Middle frontal gyrus (tissue), 1 donor: ENCODE measurements around the gene LEO1.

Source experiments
- DNase-seq: peaks from one replicate; pipeline ENCODE4 v3.0.0-alpha.2; 2015; ENCODE audit warnings: low spot score; ENCODE audit errors: extremely low spot score

LEO1 gene

DNA sequence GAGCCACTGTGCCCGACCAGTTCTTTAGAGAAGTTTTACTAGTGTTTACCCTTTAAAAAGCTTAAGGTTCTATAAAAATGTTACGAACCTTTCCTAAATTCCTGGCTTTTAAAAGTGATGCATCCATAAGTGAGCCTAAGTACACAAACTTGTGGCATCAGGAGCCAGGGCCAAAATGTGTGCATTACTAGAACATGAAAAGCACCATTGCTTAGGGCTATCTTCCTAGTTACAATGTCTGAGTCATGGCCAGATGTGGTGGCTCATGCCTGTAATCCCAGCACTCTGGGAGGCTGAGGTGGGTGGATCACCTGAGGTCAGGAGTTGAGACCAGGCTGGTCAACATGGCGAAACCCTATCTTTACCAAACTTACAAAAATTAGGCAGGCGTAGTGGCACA is 39.9 kb downstream of the LEO1 start:
- DNase-seq, result no peak

DNA sequence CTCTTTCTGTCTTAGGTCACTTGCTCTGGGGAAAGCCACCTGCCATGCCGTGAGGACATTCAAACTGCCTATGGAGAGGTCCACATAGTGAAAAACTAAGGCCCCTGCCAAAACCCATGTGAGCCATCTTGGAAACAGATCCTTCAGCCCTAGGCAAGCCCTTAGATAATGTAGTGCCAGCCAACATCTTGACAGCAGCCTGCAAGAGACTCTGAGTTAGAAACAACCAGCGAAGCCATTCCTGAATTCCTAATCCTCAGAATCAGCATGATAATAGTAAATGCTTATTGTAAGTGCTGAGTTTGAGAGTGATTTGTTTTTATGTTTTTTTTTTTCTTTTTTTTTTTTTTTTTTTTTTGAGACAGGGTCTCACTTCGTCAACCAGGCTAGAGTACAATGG is 40.6 kb downstream of the LEO1 start:
- no peak for DNase-seq

DNA sequence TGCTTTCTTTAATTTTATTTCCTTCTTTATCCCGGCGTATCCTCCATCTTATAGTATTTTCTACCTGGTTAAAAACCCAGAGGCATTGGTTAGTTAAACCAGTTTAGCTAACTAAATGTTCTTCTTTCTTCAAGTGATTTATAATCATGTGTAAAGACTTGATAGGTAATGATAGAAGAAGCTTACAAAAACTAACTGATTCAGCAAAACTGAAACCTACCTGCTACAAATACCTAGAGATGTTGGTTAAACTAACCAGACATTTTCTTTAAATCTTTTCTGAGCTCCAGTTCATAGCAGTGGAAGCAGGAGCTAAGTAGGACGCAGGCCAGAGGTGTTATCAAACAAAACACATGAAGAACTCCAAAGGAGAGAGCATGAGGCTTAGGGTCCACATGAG is 44.8 kb downstream of the LEO1 start:
- no peak for DNase-seq

- DNase-seq, result no peak
Observed at GRCh38 chr15:51924156-51925068, 47.2 kb downstream of the LEO1 start.

DNA sequence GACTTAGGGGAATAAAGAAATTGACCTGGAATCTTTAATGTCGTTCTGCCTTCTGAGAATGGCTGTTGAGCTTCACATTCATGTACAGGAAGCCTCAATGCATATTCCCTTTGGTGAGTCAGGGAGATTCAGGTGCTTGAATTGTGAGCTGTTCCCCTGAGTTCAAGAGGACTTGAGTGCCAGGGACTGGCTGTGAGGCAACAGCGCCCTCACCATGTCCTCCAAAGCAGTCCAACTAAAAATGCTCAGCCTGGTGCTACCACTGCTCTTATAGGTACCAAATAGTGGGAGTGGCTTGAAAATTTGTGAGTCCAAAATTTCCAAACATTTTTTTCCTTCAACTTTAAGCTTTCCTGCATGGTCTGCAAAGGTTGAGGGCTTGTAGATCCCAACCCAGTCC is 54.1 kb downstream of the LEO1 start:
- DNase-seq, result no peak

GRCh38 chr15:51912528-51912927 is 59.0 kb downstream of the LEO1 start:
- no peak for DNase-seq

DNA sequence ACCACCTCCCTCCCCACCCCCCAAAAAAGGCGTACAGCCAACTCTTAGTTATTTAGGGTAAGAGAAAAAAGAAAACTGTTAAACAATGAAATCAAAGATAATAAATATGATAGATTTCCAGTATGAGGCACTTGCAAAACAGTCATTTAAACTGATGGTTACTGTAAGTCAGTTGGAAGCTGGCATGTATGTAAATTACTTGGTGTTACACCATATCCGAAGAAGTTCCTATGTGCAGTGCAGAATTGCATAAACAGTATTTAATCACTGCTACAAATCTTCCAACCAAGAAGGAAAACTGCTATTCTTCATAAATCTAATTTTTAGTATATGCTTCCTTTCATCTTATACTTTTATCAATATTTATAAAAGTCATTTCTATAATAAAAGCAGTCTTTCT is 62.0 kb downstream of the LEO1 start:
- DNase-seq, result no peak

- DNase-seq, result no peak
Observed at GRCh38 chr15:51908316-51908715, 63.3 kb downstream of the LEO1 start.

- no peak for DNase-seq
Observed at GRCh38 chr15:51907136-51907862, 64.3 kb downstream of the LEO1 start.

GRCh38 chr15:51904931-51905330 is 66.6 kb downstream of the LEO1 start:
- no peak for DNase-seq

GRCh38 chr15:51904421-51904820 is 67.2 kb downstream of the LEO1 start:
- no peak for DNase-seq

- DNase-seq, result no peak
Observed at GRCh38 chr15:51889486-51889885, 82.1 kb downstream of the LEO1 start.

DNA sequence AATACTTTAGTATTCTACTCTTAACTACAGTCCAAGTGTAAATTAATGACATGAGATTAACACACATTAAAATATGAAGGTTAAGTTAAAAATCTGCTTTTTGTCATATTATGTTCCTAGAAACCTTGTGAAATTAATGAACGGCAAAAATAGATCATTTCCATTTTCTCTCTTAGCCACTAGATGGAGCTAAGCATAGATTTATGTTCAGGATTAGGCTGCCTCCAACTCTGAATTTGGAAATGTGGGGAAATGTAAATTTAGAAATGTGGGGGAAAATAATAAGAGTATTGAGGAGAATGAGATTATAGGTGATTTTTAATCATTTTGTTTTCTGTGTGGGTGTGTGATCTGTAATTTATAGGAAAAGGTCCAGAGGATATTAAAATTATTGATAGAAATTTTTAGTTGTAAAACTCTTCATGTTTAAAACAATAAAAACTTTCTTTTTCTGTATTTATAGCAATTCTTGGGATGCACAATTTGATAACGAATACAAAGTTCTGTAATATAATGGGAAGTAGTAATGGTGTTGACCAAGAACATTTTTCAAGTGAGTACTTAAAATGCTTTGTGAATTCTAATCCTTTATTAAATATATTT is 82.9 kb downstream of the LEO1 start:
- DNase-seq, result no peak
